ENCODE results near the gene RIMBP3C.
"Not testable (repeated sequence)": the region's sequence is repeated elsewhere in the genome, so short reads cannot be mapped to it uniquely, and the experiment has no call there.

RIMBP3C gene

GRCh38 chr22:21573750-21574494, 22.7 kb upstream of the RIMBP3C start:
- DNase-seq: no peak

GRCh38 chr22:21573293-21573734, 22.1 kb upstream of the RIMBP3C start:
- no peak for DNase-seq

GRCh38 chr22:21571679-21572078, 20.4 kb upstream of the RIMBP3C start:
- no peak for DNase-seq

GRCh38 chr22:21570398-21570797, 19.1 kb upstream of the RIMBP3C start:
- no peak for DNase-seq

GRCh38 chr22:21569459-21570170, 18.4 kb upstream of the RIMBP3C start:
- no peak for DNase-seq

- DNase-seq: not testable (repeated sequence)
Measured at GRCh38 chr22:21569076-21569427, 17.8 kb upstream of the RIMBP3C start.

GRCh38 chr22:21568347-21569075, 17.2 kb upstream of the RIMBP3C start:
- peak; percentile 5 for DNase-seq

- peak; percentile 70 for DNase-seq
Measured at GRCh38 chr22:21567456-21568346, 16.4 kb upstream of the RIMBP3C start, which contains the start of gene UBE2L3. TSS of gene UBE2L3 (plus strand) at chr22:21567714. CDS start at chr22:21567745, 31 bp downstream.

GRCh38 chr22:21564411-21564810, 13.2 kb upstream of the RIMBP3C start:
- DNase-seq: no peak

- DNase-seq: no peak
Measured at GRCh38 chr22:21563912-21564311, 12.7 kb upstream of the RIMBP3C start.

GRCh38 chr22:21560657-21561056, 9.4 kb upstream of the RIMBP3C start:
- DNase-seq: not testable (repeated sequence)

- DNase-seq: not testable (repeated sequence)
Measured at GRCh38 chr22:21559345-21560125, 8.3 kb upstream of the RIMBP3C start.

GRCh38 chr22:21550678-21551047, 598 bp downstream of the RIMBP3C start:
- not testable (repeated sequence) for DNase-seq

GRCh38 chr22:21550008-21550677, 1.1 kb downstream of the RIMBP3C start:
- DNase-seq: not testable (repeated sequence)

GRCh38 chr22:21549558-21549957, 1.7 kb downstream of the RIMBP3C start:
- DNase-seq: not testable (repeated sequence)

- not testable (repeated sequence) for DNase-seq
Measured at GRCh38 chr22:21544432-21545322, 6.6 kb downstream of the RIMBP3C start.

- not testable (repeated sequence) for DNase-seq
Measured at GRCh38 chr22:21539862-21540261, 11.4 kb downstream of the RIMBP3C start.

- DNase-seq: not testable (repeated sequence)
Measured at GRCh38 chr22:21532863-21533648, 18.2 kb downstream of the RIMBP3C start.

- DNase-seq: not testable (repeated sequence)
Measured at GRCh38 chr22:21531525-21531924, 19.7 kb downstream of the RIMBP3C start.
